Measurements from ENCODE around the gene GPR39. TPM values are rescaled to one million over a fixed set of nuclear protein-coding genes. Genes with fewer than 3 reads are reported as not detected.
A peak's percentile ranks its signal among the peaks of the same experiment; 100 is the strongest.

Gene GPR39
- total and polyA plus RNA-seq, 2 donors (not counting 1 experiment from before 2014, with no cell fraction given), result 1.00 to 1.3 TPM

GRCh38 chr2:132668987-132669907 is 252.6 kb downstream of the GPR39 start:
- H3K36me3 ChIP-seq (ENCODE audit: control insufficient read depth, insufficient read depth, low read length), result no peaks in the 10 kb centered on the region
- no peaks in the 10 kb centered on the region for H4K20me1 ChIP-seq (ENCODE audit: control insufficient read depth, extremely low read depth, insufficient read depth, low read length)
- H3K9ac ChIP-seq (ENCODE audit: insufficient read depth, low read length), result peak overlapping the region; percentile 16
- H3K4me3 ChIP-seq (replicated peaks in 1 of 4; ENCODE audit: control extremely low read depth in 1 of 4, insufficient read depth in 1 of 4, low read depth in 3 of 4, low read length in 4 of 4), result peak overlapping the region; percentile 45 to 56 (median 47)
- H3K9me3 ChIP-seq (ENCODE audit: control insufficient read depth, insufficient read depth, low read depth, low read length), result no peaks in the 10 kb centered on the region
- H2AFZ ChIP-seq (ENCODE audit: low read length), result peak overlapping the region; percentile 62
- no peak overlapping the region for H3K27ac ChIP-seq (ENCODE audit: insufficient read depth, low read length)
- H3K4me1 ChIP-seq (ENCODE audit: control insufficient read depth, extremely low read depth, insufficient read depth, low read length), result peaks cover 7% of the 10 kb centered on the region
- peak overlapping the region; percentile 82 for H3K4me2 ChIP-seq (ENCODE audit: extremely low read depth, insufficient read depth, low read length)
- no peaks in the 10 kb centered on the region for H3K79me2 ChIP-seq (ENCODE audit: control insufficient read depth, insufficient read depth, low read length)
- DNase-seq (ENCODE audit: low read depth in 2 of 2), result peak; percentile 14 to 43
- H3K27me3 ChIP-seq (ENCODE audit: control insufficient read depth, insufficient read depth, low read length), result no peaks in the 10 kb centered on the region
- TF ChIP-seq EZH2 (IDR thresholded peaks at IDR 0.05; ENCODE audit: low read length, missing control alignments) (peak; percentile 26), CTCF (conservative IDR thresholded peaks at IDR 0.05 in 1 of 2, IDR thresholded peaks at IDR 0.05 in 1 of 2; ENCODE audit: low read depth in 1 of 2, low read length in 2 of 2) (no peak)

- Histone ChIP-seq H3K36me3 (ENCODE audit: control insufficient read depth, insufficient read depth, low read length) (no peaks in the 10 kb centered on the region), H3K4me2 (ENCODE audit: extremely low read depth, insufficient read depth, low read length) (peak within 1 kb of the TSS; percentile 82), H3K9me3 (ENCODE audit: control insufficient read depth, insufficient read depth, low read depth, low read length) (no peaks in the 10 kb centered on the region), H3K27me3 (ENCODE audit: control insufficient read depth, insufficient read depth, low read length) (no peaks in the 10 kb centered on the region), H3K9ac (ENCODE audit: insufficient read depth, low read length) (peak within 1 kb of the TSS; percentile 23), H3K4me1 (ENCODE audit: control insufficient read depth, extremely low read depth, insufficient read depth, low read length) (peaks cover 7% of the 10 kb centered on the region), H3K27ac (ENCODE audit: insufficient read depth, low read length) (no peak within 1 kb of the TSS), H2AFZ (ENCODE audit: low read length) (peak within 1 kb of the TSS; percentile 62), H3K79me2 (ENCODE audit: control insufficient read depth, insufficient read depth, low read length) (no peaks in the 10 kb centered on the region), H4K20me1 (ENCODE audit: control insufficient read depth, extremely low read depth, insufficient read depth, low read length) (no peaks in the 10 kb centered on the region), H3K4me3 (replicated peaks in 1 of 4; ENCODE audit: control extremely low read depth in 1 of 4, insufficient read depth in 1 of 4, low read depth in 3 of 4, low read length in 4 of 4) (peak within 1 kb of the TSS; percentile 45 to 56 (median 50))
- DNase-seq (ENCODE audit: low read depth in 2 of 2), result no peak
- TF ChIP-seq CTCF (conservative IDR thresholded peaks at IDR 0.05 in 1 of 2, IDR thresholded peaks at IDR 0.05 in 1 of 2; ENCODE audit: low read depth in 1 of 2, low read length in 2 of 2) (no peak), EZH2 (IDR thresholded peaks at IDR 0.05; ENCODE audit: low read length, missing control alignments) (no peak)
Observed at GRCh38 chr2:132669908-132670495, 253.4 kb downstream of the GPR39 start, which contains the start of gene LYPD1. Gene LYPD1 (minus strand): TSS chr2:132670205. CDS start chr2:132669932, 273 bp downstream.

GRCh38 chr2:132670496-132671150 is 254.0 kb downstream of the GPR39 start:
- Histone ChIP-seq H3K27me3 (ENCODE audit: control insufficient read depth, insufficient read depth, low read length) (no peaks in the 10 kb centered on the region), H4K20me1 (ENCODE audit: control insufficient read depth, extremely low read depth, insufficient read depth, low read length) (no peaks in the 10 kb centered on the region), H3K4me1 (ENCODE audit: control insufficient read depth, extremely low read depth, insufficient read depth, low read length) (peaks cover 7% of the 10 kb centered on the region), H3K4me2 (ENCODE audit: extremely low read depth, insufficient read depth, low read length) (peak overlapping the region; percentile 82), H3K4me3 (replicated peaks in 1 of 4; ENCODE audit: control extremely low read depth in 1 of 4, insufficient read depth in 1 of 4, low read depth in 3 of 4, low read length in 4 of 4) (peak overlapping the region; percentile 45 to 56 (median 50)), H3K79me2 (ENCODE audit: control insufficient read depth, insufficient read depth, low read length) (no peaks in the 10 kb centered on the region), H2AFZ (ENCODE audit: low read length) (peak overlapping the region; percentile 46), H3K9ac (ENCODE audit: insufficient read depth, low read length) (peak overlapping the region; percentile 23), H3K36me3 (ENCODE audit: control insufficient read depth, insufficient read depth, low read length) (no peaks in the 10 kb centered on the region), H3K9me3 (ENCODE audit: control insufficient read depth, insufficient read depth, low read depth, low read length) (no peaks in the 10 kb centered on the region), H3K27ac (ENCODE audit: insufficient read depth, low read length) (no peak overlapping the region)
- DNase-seq (ENCODE audit: low read depth in 2 of 2), result peak in 1 of 2 donors; percentile 54
- TF ChIP-seq CTCF (conservative IDR thresholded peaks at IDR 0.05 in 1 of 2, IDR thresholded peaks at IDR 0.05 in 1 of 2; ENCODE audit: low read depth in 1 of 2, low read length in 2 of 2), result no peak
- TF ChIP-seq EZH2 (IDR thresholded peaks at IDR 0.05; ENCODE audit: low read length, missing control alignments), result no peak
